Thyroid gland (tissue), 4 donors: ENCODE data around the gene TBX3.

Experiments used
- CTCF ChIP-seq, 6 experiments: fragments of 200-600 bp in 3 of 6; fragments of 450-650 bp in 3 of 6; sonication (generic) in 3 of 6; IDR thresholded peaks; one replicate each; pipeline ENCODE4 v1.5.1; 2016 to 2019; ENCODE audit warnings: antibody characterized with exemption in 6 of 6, mild to moderate bottlenecking in 2 of 6, inconsistent platforms in 1 of 6, moderate library complexity in 1 of 6
- POLR2A ChIP-seq, 2 donors: fragments of 450-650 bp; IDR thresholded peaks; one replicate each; pipeline ENCODE4 v1.6.1; 2017; ENCODE audit warnings: antibody characterized with exemption in 2 of 2, mild to moderate bottlenecking in 2 of 2, moderate library complexity in 1 of 2

GRCh38 chr12:114704096-114704495 is 20.1 kb upstream of the TBX3 start:
- no peak for TF ChIP-seq CTCF (IDR thresholded peaks at IDR 0.05)
- TF ChIP-seq POLR2A (IDR thresholded peaks at IDR 0.05) = no peak
